Heart left ventricle (tissue), 13 donors: ENCODE results near the gene ELOVL7.

ENCODE experiments used
- POLR2A ChIP-seq, 2 donors: fragments of 450-650 bp; IDR thresholded peaks; one replicate each; pipeline ENCODE4 v1.6.1; 2017; ENCODE audit warnings: antibody characterized with exemption in 2 of 2, mild to moderate bottlenecking in 2 of 2, moderate library complexity in 2 of 2
- TF ChIP-seq, protein P1 (sequence below), 12 donors: fragments of 200-600 bp; sonication (generic) in 4 of 12; IDR thresholded peaks; one replicate each; pipeline versions ENCODE4 v1.5.0 to v1.8.0; 2018 to 2022; ENCODE audit warnings: antibody characterized with exemption in 12 of 12, mild to moderate bottlenecking in 5 of 12
- donor health status: ischemic (EF 13 %, LVEDD 7.1; RV severe dilation, severe dysfunction).
- donor health status: DM: no; HTN: yes; CAD: no.
- donor health status: DM: no; HTN: no; CAD: no.
- donor health status: ischemic (EF 25% LVEDD 6.9; RV normal size, moderate dysfunction).
- donor health status: ischemic (EF 25% LVEDD 5.7; RV mildly dilated, moderate dysfunction).
- donor health status: ischemic (EF 35%, LVEDD 5.7; RV mildly dilated, moderate dysfunction).
- donor health status: nonischemic (EF 11% LVEDD 7.7; RV severe dilation, severe dysfunction).
- donor health status: DM: yes; HTN: yes; CAD: no.
- donor health status: PGD.
- donor health status: ischemic (EF 29% LVEDD 5.4; RV normal size, mild dysfunction).
- donor health status: nonischemic (EF 23%, LVEDD 6.1; RV moderate dilation, normal function).

DNA sequence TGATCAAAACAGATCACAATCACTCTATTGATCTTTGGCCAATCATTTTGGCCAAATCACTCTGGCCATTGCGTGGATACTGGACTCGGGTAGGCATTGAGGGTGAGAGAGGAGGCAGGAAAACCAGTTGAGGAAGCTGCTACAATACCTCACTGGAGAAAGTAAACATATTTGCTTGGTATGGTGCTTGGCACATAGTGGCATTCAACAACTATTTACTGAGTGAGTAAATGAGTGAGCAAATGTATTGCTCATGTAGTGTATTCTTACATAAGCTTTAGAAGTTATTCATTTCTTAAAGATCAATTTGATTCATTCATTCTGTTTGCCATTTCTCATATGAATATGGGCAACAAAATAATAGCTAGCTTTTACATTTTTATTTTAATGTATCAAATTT, 140.1 kb downstream of the ELOVL7 start:
- TF ChIP-seq POLR2A (IDR thresholded peaks at IDR 0.05) = no peak
- TF ChIP-seq, protein P1, sequence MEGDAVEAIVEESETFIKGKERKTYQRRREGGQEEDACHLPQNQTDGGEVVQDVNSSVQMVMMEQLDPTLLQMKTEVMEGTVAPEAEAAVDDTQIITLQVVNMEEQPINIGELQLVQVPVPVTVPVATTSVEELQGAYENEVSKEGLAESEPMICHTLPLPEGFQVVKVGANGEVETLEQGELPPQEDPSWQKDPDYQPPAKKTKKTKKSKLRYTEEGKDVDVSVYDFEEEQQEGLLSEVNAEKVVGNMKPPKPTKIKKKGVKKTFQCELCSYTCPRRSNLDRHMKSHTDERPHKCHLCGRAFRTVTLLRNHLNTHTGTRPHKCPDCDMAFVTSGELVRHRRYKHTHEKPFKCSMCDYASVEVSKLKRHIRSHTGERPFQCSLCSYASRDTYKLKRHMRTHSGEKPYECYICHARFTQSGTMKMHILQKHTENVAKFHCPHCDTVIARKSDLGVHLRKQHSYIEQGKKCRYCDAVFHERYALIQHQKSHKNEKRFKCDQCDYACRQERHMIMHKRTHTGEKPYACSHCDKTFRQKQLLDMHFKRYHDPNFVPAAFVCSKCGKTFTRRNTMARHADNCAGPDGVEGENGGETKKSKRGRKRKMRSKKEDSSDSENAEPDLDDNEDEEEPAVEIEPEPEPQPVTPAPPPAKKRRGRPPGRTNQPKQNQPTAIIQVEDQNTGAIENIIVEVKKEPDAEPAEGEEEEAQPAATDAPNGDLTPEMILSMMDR (IDR thresholded peaks at IDR 0.05) = no peak
